Measurements from ENCODE around the gene HCRTR1. TPM values are rescaled to one million over a fixed set of nuclear protein-coding genes. Genes with fewer than 3 reads are reported as not detected.

HCRTR1 gene
- total and polyA plus RNA-seq, 8 donors = not detected

- TF ChIP-seq POLR2A (IDR thresholded peaks at IDR 0.05) (no peak), POLR2AphosphoS5 (IDR thresholded peaks at IDR 0.05) (peak; percentile 49 to 74 (median 54)), EP300 (IDR thresholded peaks at IDR 0.05) (no peak)
- TF ChIP-seq, protein P1, sequence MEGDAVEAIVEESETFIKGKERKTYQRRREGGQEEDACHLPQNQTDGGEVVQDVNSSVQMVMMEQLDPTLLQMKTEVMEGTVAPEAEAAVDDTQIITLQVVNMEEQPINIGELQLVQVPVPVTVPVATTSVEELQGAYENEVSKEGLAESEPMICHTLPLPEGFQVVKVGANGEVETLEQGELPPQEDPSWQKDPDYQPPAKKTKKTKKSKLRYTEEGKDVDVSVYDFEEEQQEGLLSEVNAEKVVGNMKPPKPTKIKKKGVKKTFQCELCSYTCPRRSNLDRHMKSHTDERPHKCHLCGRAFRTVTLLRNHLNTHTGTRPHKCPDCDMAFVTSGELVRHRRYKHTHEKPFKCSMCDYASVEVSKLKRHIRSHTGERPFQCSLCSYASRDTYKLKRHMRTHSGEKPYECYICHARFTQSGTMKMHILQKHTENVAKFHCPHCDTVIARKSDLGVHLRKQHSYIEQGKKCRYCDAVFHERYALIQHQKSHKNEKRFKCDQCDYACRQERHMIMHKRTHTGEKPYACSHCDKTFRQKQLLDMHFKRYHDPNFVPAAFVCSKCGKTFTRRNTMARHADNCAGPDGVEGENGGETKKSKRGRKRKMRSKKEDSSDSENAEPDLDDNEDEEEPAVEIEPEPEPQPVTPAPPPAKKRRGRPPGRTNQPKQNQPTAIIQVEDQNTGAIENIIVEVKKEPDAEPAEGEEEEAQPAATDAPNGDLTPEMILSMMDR (IDR thresholded peaks at IDR 0.05) = no peak
- peak overlapping the region in 1 of 4 donors; percentile 8 for H3K4me3 ChIP-seq
- H3K9me3 ChIP-seq = no peaks in the 10 kb centered on the region
- peaks cover 0 to 6% (median 0%) of the 10 kb centered on the region in 3 donors for H3K27me3 ChIP-seq
- H3K27ac ChIP-seq = peak overlapping the region; percentile 76 to 92 (median 86)
- intact Hi-C loops (cut with DNase I; ENCODE audit: low total_unique reads) = no loop called here
- 23 to 49% (median 35%) methylated on average over 7 to 13 of the region's 13 CpGs for WGBS, 5 donors
- H3K4me1 ChIP-seq = peaks cover 66 to 100% (median 92%) of the 10 kb centered on the region in 4 donors
- peak; percentile 94 for DNase-seq
- H3K36me3 ChIP-seq = peaks cover 18 to 44% (median 35%) of the 10 kb centered on the region in 4 donors
Observed at GRCh38 chr1:31583995-31584868, 33.3 kb upstream of the HCRTR1 start.

DNA sequence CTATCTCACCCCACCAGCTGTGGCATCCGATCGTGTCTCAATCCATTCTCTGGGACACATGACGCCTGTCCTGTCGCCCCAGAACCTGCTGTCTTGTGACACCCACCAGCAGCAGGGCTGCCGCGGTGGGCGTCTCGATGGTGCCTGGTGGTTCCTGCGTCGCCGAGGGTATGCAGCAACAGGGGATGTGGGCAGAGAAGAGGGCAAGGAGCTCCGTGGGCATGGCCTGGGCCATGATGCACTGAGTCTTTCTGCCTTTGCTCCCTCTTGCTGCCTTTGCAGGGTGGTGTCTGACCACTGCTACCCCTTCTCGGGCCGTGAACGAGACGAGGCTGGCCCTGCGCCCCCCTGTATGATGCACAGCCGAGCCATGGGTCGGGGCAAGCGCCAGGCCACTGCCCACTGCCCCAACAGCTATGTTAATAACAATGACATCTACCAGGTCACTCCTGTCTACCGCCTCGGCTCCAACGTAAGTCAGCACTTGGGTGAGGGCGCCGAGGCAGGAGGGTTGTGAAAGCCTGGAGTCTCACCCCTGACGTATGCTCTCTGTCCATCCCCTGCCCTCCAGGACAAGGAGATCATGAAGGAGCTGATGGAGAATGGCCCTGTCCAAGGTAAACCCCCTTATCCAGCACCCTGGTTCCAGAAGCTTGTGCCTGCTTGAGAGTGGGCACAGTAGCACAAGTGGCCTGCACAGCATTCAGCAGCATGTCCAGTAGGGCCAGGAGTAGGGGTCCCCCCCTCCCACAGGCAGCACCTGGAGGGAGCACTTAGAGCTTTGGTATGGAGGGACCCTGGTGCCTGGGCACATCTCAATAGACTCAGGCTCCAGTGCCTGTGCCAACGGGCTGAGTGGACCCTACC lies 32.4 kb upstream of the HCRTR1 start:
- Histone ChIP-seq H3K27ac (peak overlapping the region in 4 of 5 donors; percentile 81 to 92 (median 89)), H3K4me3 (peak overlapping the region in 1 of 4 donors; percentile 8), H3K27me3 (peaks cover 0 to 6% (median 0%) of the 10 kb centered on the region in 3 donors), H3K9me3 (no peaks in the 10 kb centered on the region), H3K4me1 (peaks cover 61 to 95% (median 87%) of the 10 kb centered on the region in 4 donors), H3K36me3 (peaks cover 18 to 44% (median 35%) of the 10 kb centered on the region in 4 donors)
- TF ChIP-seq POLR2AphosphoS5 (IDR thresholded peaks at IDR 0.05) = no peak
- TF ChIP-seq, protein P1 (IDR thresholded peaks at IDR 0.05) = no peak
- no peak for TF ChIP-seq EP300 (IDR thresholded peaks at IDR 0.05)
- no peak for TF ChIP-seq POLR2A (IDR thresholded peaks at IDR 0.05)
- intact Hi-C loops (cut with DNase I; ENCODE audit: low total_unique reads) = no loop called here
- WGBS, 5 donors = 80 to 90% (median 83%) methylated on average over 22 to 27 of the region's 27 CpGs
- no peak for DNase-seq

GRCh38 chr1:31585736-31586365 lies 31.6 kb upstream of the HCRTR1 start:
- WGBS, 5 donors = 79 to 88% (median 85%) methylated on average over 9 to 11 of the region's 11 CpGs
- H3K4me1 ChIP-seq = peaks cover 53 to 87% (median 80%) of the 10 kb centered on the region in 4 donors

More at GRCh38 chr1:31585736-31586365, 31.6 kb upstream of the HCRTR1 start:
- Histone ChIP-seq H3K27me3 (peaks cover 0 to 6% (median 0%) of the 10 kb centered on the region in 3 donors), H3K27ac (peak overlapping the region in 4 of 5 donors; percentile 81 to 92 (median 89)), H3K4me3 (no peak overlapping the region), H3K36me3 (peaks cover 18 to 44% (median 35%) of the 10 kb centered on the region in 4 donors), H3K9me3 (no peaks in the 10 kb centered on the region)
- intact Hi-C loops (cut with DNase I; ENCODE audit: low total_unique reads) = no loop called here
- no peak for DNase-seq
- TF ChIP-seq, protein P1 (IDR thresholded peaks at IDR 0.05) = no peak
